Dendritic cell treated with granulocyte-macrophage colony-stimulating factor and Interleukin-4, amounts not matched to agents 40 ng/mL and 50 ng/mL, for 4 days (primary cell): ENCODE data around the gene CCT2.

Experiments
- H3K27ac Mint-ChIP-seq: one replicate; pipeline ENCODE4 v1.8.0; 2022; ENCODE audit warnings: mild to moderate bottlenecking, mixed read lengths
- H3K27me3 Mint-ChIP-seq: one replicate; pipeline ENCODE4 v1.8.0; 2022; ENCODE audit warnings: mild to moderate bottlenecking, mixed read lengths
- H3K36me3 Mint-ChIP-seq: one replicate; pipeline ENCODE4 v1.8.0; 2022; ENCODE audit warnings: low read depth, mixed read lengths
- H3K4me1 Mint-ChIP-seq: one replicate; pipeline ENCODE4 v1.8.0; 2022; ENCODE audit warnings: low read depth, mixed read lengths
- H3K4me3 Mint-ChIP-seq: one replicate; pipeline ENCODE4 v1.8.0; 2022; ENCODE audit warnings: mild to moderate bottlenecking, moderate library complexity, mixed read lengths
- H3K9me3 Mint-ChIP-seq: one replicate; pipeline ENCODE4 v1.8.0; 2022; ENCODE audit warnings: mixed read lengths
- intact Hi-C: fragments of 100-400 bp; cut with micrococcal nuclease; formaldehyde crosslinking; loops from one replicate; pipeline ENCODE4 v1.15.0; 2022

Gene CCT2

DNA sequence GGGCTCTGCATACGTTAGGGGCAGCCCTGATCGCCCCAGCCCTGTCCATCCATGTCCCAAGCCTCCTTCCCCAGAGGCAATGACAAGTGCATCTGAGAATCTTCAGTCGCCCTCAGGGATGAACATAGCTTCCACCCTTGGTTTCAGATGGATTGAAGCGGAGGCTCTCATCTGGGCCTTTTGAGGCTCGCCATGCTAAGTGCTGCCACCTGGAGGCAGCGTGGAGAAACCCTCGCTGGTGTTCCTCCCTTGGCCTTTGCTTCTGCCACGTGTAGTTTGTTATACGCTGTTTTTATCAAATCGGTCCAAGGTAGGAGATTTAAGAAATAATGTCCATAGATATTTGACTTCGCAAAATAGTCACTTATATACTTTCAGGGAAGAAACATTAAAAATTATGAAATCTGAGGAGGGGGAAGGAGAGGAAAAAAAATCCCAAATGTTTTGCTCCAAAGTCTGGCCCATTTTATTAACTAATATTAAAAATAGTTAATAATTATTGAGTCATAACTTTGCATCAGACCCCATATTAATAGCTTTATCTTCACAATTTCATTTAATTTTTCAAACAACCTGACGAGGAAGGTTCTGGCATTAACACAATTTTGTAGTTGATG is 54.2 kb downstream of the CCT2 start:
- intact Hi-C loops: loop anchor here (2.0 to 5.0 kb wide), 2 partner anchors 52 to 347 kb away; partner anchors contain the start of gene CCT2

DNA sequence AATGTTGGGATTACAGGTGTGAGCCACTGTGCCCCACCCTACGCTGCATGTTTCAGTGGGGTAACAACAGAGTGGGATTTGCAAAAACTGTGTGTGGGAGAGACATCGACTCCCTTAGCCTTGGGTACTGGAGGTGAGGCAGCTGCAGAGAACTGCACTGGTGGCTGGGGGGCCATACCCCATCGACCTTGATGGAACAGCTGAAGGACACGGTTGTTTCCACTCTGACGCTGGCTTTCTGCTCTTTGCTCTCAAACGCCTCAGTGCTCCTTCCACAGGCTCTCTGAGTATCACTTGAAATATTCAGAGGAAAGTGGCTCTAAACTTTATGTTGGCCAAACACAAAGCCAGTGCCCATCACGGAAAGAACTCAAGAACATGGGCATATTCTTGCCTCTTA is 56.3 kb downstream of the CCT2 start:
- Mint-ChIP-seq H3K36me3 (no peaks in the 10 kb centered on the region), H3K27me3 (no peaks in the 10 kb centered on the region), H3K27ac (no peak overlapping the region), H3K4me1 (no peaks in the 10 kb centered on the region), H3K9me3 (no peaks in the 10 kb centered on the region), H3K4me3 (no peak overlapping the region)
- intact Hi-C loops: no loop called here

More for the DNA sequence above, 54.2 kb downstream of the CCT2 start:
- Mint-ChIP-seq H3K4me1 (no peaks in the 10 kb centered on the region), H3K4me3 (no peak overlapping the region), H3K27ac (no peak overlapping the region), H3K9me3 (no peaks in the 10 kb centered on the region), H3K27me3 (no peaks in the 10 kb centered on the region), H3K36me3 (no peaks in the 10 kb centered on the region)

DNA sequence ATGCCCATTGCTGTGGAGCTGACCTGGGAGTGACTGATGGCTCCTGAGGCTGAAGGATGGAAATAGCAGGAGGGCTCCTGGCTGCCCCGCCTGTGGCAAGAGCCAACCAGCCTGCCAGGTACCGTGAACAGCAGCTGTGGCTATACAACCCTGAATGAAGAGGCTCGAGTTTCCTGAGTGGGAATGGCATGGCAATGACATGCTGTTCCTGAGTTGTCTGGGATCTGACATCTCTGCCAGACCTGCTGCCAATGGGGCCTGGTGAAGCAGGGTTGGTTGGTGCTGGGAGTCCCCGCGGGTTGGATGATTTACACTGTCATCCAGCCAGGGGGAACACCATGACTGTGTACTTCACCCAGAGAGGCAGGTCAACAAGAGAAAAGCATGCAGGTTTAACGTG is 57.3 kb downstream of the CCT2 start:
- no peaks in the 10 kb centered on the region for H3K4me1 Mint-ChIP-seq
- no peak overlapping the region for H3K4me3 Mint-ChIP-seq
- intact Hi-C loops: no loop called here
- no peaks in the 10 kb centered on the region for H3K9me3 Mint-ChIP-seq
- H3K36me3 Mint-ChIP-seq: no peaks in the 10 kb centered on the region
- H3K27me3 Mint-ChIP-seq: no peaks in the 10 kb centered on the region
- H3K27ac Mint-ChIP-seq: no peak overlapping the region

DNA sequence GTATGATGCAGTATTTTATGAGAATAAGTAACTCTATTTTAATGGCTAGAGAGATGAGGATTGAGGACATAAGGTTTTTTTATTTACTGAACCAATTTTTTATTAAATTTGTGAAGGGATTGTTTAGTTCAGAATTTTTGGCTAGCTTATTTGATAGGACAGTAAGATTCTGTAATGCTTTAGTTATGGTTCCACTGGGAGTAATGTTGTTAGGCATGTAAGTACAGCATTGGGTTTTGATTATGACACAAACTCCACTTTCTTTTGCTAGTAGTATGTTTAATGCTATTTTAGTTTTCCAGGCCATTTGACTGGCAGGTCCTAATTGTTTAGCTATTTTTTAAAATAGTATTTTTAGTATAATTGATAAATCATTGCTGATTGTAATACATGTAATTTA is 59.3 kb downstream of the CCT2 start:
- H3K27me3 Mint-ChIP-seq: peaks cover 3% of the 10 kb centered on the region
- no peak overlapping the region for H3K27ac Mint-ChIP-seq
- H3K9me3 Mint-ChIP-seq: no peaks in the 10 kb centered on the region
- intact Hi-C loops: no loop called here
- no peaks in the 10 kb centered on the region for H3K4me1 Mint-ChIP-seq
- H3K4me3 Mint-ChIP-seq: no peak overlapping the region
- H3K36me3 Mint-ChIP-seq: no peaks in the 10 kb centered on the region

DNA sequence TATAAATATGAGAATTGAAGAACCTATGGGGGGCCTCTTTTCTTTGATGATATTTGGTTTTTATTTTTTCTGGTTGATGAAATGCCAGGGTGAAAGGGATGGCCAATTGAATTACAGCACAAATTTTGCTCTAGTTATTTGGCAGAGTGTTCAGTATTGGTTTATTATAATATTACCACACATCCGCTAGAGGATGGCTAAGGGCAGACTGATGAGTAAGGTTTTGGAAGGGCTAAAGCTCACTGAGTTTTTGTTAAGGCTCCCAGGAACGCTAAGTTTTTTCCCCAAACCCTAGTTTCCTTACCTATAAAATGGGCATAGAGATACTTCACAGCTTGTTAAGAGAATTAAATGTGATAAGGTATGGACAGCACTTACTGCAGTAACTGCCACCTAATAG is 59.8 kb downstream of the CCT2 start:
- intact Hi-C loops: no loop called here
- Mint-ChIP-seq H3K4me3 (no peak overlapping the region), H3K27me3 (peaks cover 3% of the 10 kb centered on the region), H3K27ac (no peak overlapping the region), H3K9me3 (no peaks in the 10 kb centered on the region), H3K4me1 (no peaks in the 10 kb centered on the region), H3K36me3 (no peaks in the 10 kb centered on the region)

DNA sequence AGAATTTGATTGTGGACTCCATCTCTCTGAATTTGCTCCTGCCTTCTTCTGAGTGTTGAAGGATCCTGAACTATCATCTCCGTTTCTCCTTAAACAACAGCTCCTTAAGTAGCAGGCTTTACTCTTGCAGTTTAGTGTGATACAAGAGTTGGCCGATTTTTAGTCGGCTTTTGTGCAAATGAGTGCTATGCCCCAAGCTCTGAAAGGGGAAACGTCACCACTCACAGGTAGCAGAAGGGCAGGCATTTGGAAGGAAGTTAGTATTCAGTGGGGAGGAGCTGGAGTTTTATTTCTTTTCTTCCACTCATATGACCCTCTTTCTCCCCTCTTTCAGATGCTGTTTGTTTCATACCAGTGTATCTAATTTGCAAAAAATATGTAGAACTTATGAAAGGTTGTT is 61.9 kb downstream of the CCT2 start:
- Mint-ChIP-seq H3K4me3 (no peak overlapping the region), H3K27me3 (peaks cover 3% of the 10 kb centered on the region), H3K27ac (no peak overlapping the region), H3K36me3 (no peaks in the 10 kb centered on the region), H3K9me3 (no peaks in the 10 kb centered on the region), H3K4me1 (no peaks in the 10 kb centered on the region)
- intact Hi-C loops: no loop called here

DNA sequence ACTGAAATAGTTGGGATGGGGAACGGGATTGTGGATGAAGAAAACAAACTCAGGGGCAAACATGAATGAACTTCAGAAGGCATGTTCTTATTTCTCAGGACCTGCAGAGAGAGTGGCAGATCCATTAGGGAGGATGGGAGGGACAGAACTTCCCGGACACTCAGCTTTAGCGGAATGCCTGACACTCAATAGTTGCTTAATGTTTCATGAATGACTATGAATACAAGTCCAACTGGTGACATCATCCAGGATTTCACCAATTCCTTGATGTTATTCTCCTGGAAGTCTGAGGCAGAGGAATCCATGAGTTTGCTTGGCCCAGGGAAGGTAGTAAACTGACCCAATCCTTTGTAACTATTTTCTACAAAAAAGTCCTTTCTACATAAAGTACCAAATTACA is 63.2 kb downstream of the CCT2 start:
- H3K27me3 Mint-ChIP-seq: peaks cover 4% of the 10 kb centered on the region
- no peaks in the 10 kb centered on the region for H3K4me1 Mint-ChIP-seq
- H3K4me3 Mint-ChIP-seq: no peak overlapping the region
- H3K36me3 Mint-ChIP-seq: no peaks in the 10 kb centered on the region
- no peaks in the 10 kb centered on the region for H3K9me3 Mint-ChIP-seq
- H3K27ac Mint-ChIP-seq: no peak overlapping the region
- intact Hi-C loops: no loop called here

DNA sequence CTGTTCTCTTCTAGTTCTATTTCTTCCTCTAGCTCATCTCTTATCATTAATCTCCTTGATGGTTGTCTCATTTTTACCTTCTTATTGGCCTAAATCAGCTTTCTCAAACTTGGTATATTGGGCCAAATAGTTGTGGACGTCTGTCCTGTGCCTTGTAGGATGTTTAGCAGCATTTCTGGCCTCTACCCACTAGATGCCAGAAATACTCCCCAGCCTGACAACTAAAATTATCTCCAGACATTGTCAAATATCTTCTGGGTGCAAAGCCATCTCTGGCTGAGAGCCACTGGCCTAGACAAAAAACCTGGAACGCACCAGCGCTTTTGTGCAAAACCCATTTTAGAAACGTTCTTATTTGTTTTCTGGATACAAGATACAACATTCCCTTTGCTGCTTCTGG is 64.3 kb downstream of the CCT2 start:
- H3K9me3 Mint-ChIP-seq: no peaks in the 10 kb centered on the region
- no peaks in the 10 kb centered on the region for H3K4me1 Mint-ChIP-seq
- H3K27me3 Mint-ChIP-seq: peaks cover 4% of the 10 kb centered on the region
- no peak overlapping the region for H3K27ac Mint-ChIP-seq
- no peaks in the 10 kb centered on the region for H3K36me3 Mint-ChIP-seq
- no peak overlapping the region for H3K4me3 Mint-ChIP-seq
- intact Hi-C loops: no loop called here
